AG10803 (cell line): ENCODE measurements around the gene NEBL.

Experiments
- DNase-seq: peaks from one replicate; pipeline ENCODE4 v3.0.0; 2010; ENCODE audit warnings: low read depth
- H3K4me3 ChIP-seq: 2 replicates; pipeline ENCODE4 v1.5.1; 2011; ENCODE audit warnings: mild to moderate bottlenecking, low read length, control low read depth
- CTCF ChIP-seq: conservative IDR thresholded peaks from 2 replicates; pipeline ENCODE4 v1.5.1; 2011; ENCODE audit warnings: mild to moderate bottlenecking, low read length, control low read depth, inconsistent platforms

NEBL gene

DNA sequence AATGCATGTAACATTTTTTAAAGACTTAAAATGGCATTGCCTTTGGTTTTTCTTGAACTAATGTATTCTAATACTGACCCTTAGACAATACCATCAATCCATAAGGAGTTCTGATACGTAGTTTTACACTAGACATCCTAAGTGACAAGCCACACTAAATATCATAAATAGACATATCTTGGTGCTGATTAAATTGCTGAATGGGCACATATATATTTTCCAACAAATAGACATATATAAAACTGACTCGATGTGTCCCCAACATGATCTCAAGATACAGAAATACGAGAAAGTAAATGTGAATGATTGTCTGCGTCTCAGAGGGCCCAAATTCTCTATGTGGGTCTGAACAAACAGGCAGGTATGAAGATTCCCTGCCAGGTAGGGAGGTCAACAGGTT lies 99.8 kb downstream of the NEBL start:
- no peak for TF ChIP-seq CTCF
- DNase-seq, result no peak

DNA sequence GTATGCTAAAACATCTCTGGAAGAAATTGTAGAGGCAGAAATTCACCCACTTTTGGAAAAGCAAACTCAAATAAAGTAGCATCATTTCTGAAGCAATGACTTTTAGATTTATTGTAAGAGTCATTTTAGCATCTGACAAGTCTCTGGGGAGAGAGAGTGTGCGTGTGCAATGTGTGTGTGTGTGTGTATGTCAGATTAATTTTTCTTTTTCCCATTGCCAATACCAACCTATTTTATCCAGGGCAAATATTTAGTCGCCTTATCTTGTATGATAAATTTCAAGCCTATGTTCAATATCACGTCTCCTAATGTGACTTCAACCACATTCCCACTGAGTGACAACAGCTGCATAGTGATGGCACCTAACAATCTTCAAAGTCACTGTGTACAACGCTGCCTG lies 101.7 kb downstream of the NEBL start:
- H3K4me3 ChIP-seq, result no peak overlapping the region
- no peak for DNase-seq
- no peak for TF ChIP-seq CTCF

More for the DNA sequence above, 99.8 kb downstream of the NEBL start:
- H3K4me3 ChIP-seq, result no peak overlapping the region

DNA sequence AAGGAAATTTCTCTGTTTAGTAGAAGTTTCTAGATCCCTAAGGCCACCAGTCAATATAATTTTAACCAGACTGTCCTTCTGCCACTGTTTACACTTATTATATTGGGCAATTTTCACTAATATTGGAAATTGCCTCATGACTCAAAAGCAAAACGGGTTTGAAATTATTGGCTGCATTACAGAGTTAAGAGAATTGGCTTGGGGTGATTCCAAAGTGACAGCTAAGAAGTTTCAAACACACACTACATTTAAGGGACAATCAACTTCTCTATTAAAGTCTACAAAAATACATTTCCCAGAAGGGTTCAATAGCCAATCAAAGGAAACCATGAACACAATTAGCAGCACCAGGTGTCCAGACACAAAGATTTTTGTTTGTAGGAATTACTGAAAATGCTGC lies 111.9 kb downstream of the NEBL start:
- TF ChIP-seq CTCF, result no peak
- H3K4me3 ChIP-seq, result no peak overlapping the region

GRCh38 chr10:20778008-20778757 lies 118.9 kb downstream of the NEBL start:
- no peak for DNase-seq
- no peak for TF ChIP-seq CTCF
- no peak overlapping the region for H3K4me3 ChIP-seq

More for the DNA sequence above, 111.9 kb downstream of the NEBL start:
- DNase-seq, result no peak

GRCh38 chr10:20776384-20777118 lies 120.6 kb downstream of the NEBL start:
- DNase-seq, result no peak
- no peak overlapping the region for H3K4me3 ChIP-seq
- TF ChIP-seq CTCF, result no peak

GRCh38 chr10:20771051-20771450 lies 126.1 kb downstream of the NEBL start:
- no peak overlapping the region for H3K4me3 ChIP-seq
- no peak for DNase-seq

More at GRCh38 chr10:20771051-20771450, 126.1 kb downstream of the NEBL start:
- no peak for TF ChIP-seq CTCF
